ENCODE results near the gene STX10.
"Not testable (repeated sequence)": the region's sequence is repeated elsewhere in the genome, so short reads cannot be mapped to it uniquely, and the experiment has no call there.

Gene STX10

DNA sequence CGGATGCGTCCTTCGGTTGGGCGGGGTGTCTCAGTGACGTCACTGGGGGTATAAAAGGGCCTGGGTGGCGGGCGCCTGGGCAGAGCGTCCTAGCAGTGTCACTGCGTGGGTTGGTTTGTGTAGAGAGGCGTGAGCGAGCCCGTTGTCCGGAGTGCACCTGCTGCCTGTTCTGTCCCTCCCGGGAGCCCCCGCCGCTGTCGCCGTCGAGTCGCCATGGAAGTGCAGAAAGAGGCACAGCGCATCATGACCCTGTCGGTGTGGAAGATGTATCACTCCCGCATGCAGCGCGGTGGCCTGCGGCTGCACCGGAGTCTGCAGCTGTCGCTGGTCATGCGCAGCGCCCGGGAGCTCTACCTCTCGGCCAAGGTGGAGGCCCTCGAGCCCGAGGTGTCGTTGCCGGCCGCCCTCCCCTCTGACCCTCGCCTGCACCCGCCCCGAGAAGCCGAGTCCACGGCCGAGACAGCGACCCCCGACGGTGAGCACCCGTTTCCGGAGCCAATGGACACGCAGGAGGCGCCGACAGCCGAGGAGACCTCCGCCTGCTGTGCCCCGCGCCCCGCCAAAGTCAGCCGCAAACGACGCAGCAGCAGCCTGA is 2.9 kb upstream of the STX10 start:
- TF ChIP-seq, protein P1, sequence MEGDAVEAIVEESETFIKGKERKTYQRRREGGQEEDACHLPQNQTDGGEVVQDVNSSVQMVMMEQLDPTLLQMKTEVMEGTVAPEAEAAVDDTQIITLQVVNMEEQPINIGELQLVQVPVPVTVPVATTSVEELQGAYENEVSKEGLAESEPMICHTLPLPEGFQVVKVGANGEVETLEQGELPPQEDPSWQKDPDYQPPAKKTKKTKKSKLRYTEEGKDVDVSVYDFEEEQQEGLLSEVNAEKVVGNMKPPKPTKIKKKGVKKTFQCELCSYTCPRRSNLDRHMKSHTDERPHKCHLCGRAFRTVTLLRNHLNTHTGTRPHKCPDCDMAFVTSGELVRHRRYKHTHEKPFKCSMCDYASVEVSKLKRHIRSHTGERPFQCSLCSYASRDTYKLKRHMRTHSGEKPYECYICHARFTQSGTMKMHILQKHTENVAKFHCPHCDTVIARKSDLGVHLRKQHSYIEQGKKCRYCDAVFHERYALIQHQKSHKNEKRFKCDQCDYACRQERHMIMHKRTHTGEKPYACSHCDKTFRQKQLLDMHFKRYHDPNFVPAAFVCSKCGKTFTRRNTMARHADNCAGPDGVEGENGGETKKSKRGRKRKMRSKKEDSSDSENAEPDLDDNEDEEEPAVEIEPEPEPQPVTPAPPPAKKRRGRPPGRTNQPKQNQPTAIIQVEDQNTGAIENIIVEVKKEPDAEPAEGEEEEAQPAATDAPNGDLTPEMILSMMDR (IDR thresholded peaks at IDR 0.05; ENCODE audit: low read depth, low read length, missing control alignments) = peak; percentile 20
- peak; percentile 85 for DNase-seq (ENCODE audit: low read depth)
- H3K4me3 ChIP-seq (ENCODE audit: low read depth, low read length) = peak overlapping the region; percentile 99

DNA sequence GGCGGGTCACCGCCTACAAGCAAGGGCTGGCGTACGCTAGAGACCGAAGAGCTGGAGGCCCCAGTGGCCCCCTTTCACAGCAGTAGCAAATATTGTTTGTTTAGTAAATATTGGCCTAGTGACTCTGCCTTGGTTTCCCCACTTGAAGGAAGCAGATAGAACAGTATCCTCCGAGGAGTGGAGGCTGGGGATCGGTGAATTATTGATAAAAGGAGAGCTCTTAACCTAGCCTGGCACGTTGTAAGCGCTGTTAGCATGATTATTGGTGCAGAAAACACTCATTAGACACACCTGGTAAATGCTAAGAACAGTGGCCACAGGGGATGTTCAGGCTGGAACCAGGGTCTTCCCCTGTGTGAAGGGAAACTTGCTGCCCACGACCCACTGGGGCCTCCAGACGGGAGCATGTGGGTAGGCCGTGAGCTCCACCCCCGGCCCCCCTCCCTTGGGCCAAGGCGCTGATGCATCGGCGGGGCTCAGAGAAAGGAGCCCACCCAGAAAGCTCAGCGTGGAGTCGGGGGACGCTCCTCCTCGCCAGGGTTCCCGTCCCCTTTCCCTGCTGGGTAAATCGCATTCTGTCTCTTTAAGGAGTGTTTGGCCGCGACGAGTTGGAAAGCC is 2.3 kb upstream of the STX10 start:
- TF ChIP-seq, protein P1 (IDR thresholded peaks at IDR 0.05; ENCODE audit: low read depth, low read length, missing control alignments) = no peak
- peak overlapping the region; percentile 99 for H3K4me3 ChIP-seq (ENCODE audit: low read depth, low read length)
- DNase-seq (ENCODE audit: low read depth) = no peak

DNA sequence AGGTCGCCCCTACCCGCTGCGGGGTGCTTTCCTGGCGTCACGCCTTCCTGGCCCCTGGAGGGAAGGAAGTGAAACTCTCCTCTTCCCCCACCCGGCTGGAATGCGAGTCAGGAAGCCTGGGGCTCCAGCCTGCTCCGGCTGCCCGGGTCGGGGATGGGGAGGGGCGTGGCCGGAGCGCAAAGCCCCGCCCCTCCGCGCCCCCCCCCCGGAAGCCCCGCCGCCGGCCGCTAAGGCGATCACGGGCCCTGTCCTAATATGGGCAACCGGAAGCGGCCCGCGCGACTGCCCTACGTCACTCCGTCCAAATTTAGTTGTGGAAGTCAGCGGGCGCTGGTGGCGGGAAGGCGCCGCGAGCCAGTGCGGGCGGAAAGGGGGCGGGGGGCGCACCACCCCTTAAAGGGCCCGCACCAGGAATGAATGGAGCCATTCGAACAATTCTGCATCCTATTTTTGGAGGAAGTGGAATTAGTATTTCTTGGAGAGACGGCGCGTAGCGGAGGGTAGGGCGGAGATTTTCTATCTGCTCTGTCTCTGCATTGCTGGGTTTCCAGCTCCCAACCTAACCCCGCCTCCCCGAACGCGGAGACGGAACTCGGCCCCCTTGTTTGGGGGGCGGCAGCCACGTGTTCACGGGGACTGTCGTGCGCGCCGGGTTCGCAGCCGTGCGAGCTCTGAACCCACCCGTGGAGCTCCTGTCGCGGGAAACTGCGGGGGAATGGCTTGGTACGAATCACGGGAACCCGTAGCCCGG is 1.6 kb upstream of the STX10 start:
- TF ChIP-seq, protein P1 (IDR thresholded peaks at IDR 0.05; ENCODE audit: low read depth, low read length, missing control alignments) = no peak
- H3K4me3 ChIP-seq (ENCODE audit: low read depth, low read length) = peak overlapping the region; percentile 99
- peak; percentile 83 for DNase-seq (ENCODE audit: low read depth)

DNA sequence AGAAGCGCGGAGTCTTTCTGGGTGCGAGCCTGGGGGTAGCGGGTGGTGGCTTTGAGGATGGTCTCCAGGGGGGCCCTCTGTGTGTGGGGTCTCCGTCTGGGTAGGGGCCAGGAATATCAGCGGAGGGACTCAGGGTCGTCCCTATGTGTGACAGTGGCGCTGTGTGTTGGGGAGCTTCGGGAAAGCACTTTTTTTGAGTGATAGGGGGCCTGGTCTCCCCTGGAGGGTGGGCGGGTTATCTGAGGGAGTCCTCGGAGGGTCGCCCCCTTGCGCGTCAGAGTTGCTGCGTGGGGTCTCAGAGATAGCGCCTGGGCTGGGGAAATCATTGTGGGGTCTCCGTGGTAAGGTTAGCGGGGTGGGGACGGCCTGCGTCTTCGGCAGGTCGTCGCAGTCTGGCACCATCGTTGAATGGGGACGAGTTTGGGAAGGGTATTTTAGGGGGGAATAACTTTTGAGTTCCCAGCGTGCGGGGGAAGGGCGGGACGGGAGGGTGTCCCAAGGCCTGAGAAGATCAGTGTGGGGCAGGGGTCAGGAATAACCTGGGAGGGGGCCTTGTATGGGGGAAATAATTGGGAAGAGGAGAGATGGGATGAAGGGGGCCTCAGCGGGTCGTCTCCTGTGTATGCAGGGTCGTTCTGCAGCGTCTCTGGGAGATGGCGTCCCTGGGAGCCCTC is 893 bp upstream of the STX10 start:
- peak overlapping the region; percentile 77 for H3K4me3 ChIP-seq (ENCODE audit: low read depth, low read length)
- TF ChIP-seq, protein P1 (IDR thresholded peaks at IDR 0.05; ENCODE audit: low read depth, low read length, missing control alignments) = no peak
- DNase-seq (ENCODE audit: low read depth) = no peak

DNA sequence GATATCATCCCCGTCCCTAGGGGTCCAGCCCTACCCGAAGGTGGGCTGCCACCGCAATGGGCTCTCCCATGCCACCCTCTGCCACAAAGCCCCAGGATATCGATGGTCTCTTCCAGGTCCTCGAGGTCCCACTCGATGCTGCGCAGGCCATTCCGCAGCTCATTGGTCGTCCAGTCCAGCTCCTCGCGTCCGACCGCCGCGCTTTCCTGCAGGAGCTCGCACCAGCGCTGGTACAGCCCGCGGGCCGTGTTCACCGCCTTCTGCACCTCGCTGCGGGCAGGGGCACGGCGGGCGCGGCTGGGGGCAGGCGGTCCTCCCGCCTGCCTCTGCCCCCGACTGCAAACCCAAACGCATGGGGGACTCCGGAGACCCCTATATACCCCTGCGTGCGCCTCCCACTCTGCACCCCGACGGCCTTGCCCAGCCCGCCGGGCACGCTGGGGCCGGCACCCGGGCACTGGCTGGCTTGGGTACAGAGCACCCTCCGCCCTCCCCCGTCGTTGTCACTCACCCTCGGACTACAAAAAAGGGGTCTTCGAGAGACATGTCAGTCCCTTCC is 468 bp downstream of the STX10 start:
- no peak for DNase-seq (ENCODE audit: low read depth)
- H3K4me3 ChIP-seq (ENCODE audit: low read depth, low read length) = peak overlapping the region; percentile 77
- TF ChIP-seq, protein P1 (IDR thresholded peaks at IDR 0.05; ENCODE audit: low read depth, low read length, missing control alignments) = no peak

DNA sequence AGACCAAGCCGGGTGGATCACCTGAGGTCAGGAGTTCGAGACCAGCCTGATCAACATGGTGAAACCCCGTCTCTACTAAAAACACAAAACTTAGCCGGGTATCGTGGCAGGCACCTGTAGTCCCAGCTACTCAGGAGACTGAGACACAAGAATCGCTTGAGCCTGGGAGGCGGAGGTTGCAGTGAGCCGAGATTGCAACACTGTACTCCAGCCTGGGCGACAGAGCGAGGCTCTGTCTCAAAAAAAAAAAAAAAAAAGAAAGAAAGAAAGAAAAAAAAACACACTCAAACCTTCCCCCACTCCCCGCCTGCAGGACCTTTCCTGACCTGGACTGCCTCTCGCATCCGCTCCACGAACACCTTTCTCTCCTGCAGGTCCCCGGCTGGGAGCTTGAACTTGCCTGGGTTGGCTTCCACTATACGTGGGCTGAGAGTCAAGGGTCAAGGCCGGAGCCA is 975 bp downstream of the STX10 start:
- not testable (repeated sequence) for DNase-seq (ENCODE audit: low read depth)

More for the DNA sequence above, 975 bp downstream of the STX10 start:
- peak overlapping the region; percentile 77 for H3K4me3 ChIP-seq (ENCODE audit: low read depth, low read length)

Data from GM12864 (cell line).